H1 (cell line): ENCODE measurements around the gene SLC9A7. TPM values are rescaled to one million over a fixed set of nuclear protein-coding genes. Genes with fewer than 3 reads are reported as not detected.

Source experiments
- CTCF ChIA-PET: fragments of 300-600 bp; sonication (Branson Sonifier 250); formaldehyde crosslinking; loops from one replicate; lab custom pipeline; 2021; ENCODE audit not compliant: partially characterized antibody; lab: Charles Lee
- POLR2A ChIA-PET: fragments of 300-600 bp; sonication (Branson Sonifier 250); formaldehyde crosslinking; loops from one replicate; lab custom pipeline; 2021; ENCODE audit warnings: inconsistent platforms; ENCODE audit not compliant: partially characterized antibody; lab: Charles Lee
- DNase-seq, 2 experiments: peaks; one replicate each; pipeline versions ENCODE4 v3.0.0 to v3.0.0-alpha.2; 2010 to 2022; ENCODE audit warnings: low spot score in 2 of 2, low read depth in 1 of 2, mixed read lengths in 1 of 2
- FAIRE-seq: peaks from 2 replicates; lab custom pipeline; 2011; peaks lifted over from hg19 to GRCh38; lab: Jason Lieb, UNC
- H2AFZ ChIP-seq: 2 replicates; pipeline ENCODE4 v1.8.1; 2012; ENCODE audit warnings: low read length, inconsistent platforms
- H2AK5ac ChIP-seq: 2 replicates; pipeline ENCODE4 v1.6.1; 2013; ENCODE audit warnings: low read depth, low read length
- H2BK120ac ChIP-seq: replicated peaks from 2 replicates; pipeline ENCODE3; 2013; ENCODE audit warnings: low read depth, low read length, inconsistent platforms
- H2BK12ac ChIP-seq: 2 replicates; pipeline ENCODE4 v1.6.1; 2013; ENCODE audit warnings: low read depth, low read length
- H2BK15ac ChIP-seq: 2 replicates; pipeline ENCODE4 v1.6.1; 2013; ENCODE audit warnings: low read length
- H2BK20ac ChIP-seq: 2 replicates; pipeline ENCODE4 v1.6.1; 2013; ENCODE audit warnings: low read length
- H2BK5ac ChIP-seq: 2 replicates; pipeline ENCODE4 v1.6.1; 2013; ENCODE audit warnings: low read depth, low read length
- H3K14ac ChIP-seq: 2 replicates; pipeline ENCODE4 v1.6.1; 2013; ENCODE audit warnings: inconsistent platforms; ENCODE audit not compliant: insufficient read length
- H3K18ac ChIP-seq: 2 replicates; pipeline ENCODE4 v1.6.1; 2013; ENCODE audit warnings: low read length; ENCODE audit errors: extremely low read depth
- H3K23ac ChIP-seq: 2 replicates; pipeline ENCODE4 v1.6.1; 2013; ENCODE audit warnings: inconsistent platforms; ENCODE audit not compliant: insufficient read length
- H3K23me2 ChIP-seq: 2 replicates; pipeline ENCODE4 v1.6.1; 2013; ENCODE audit warnings: low read depth, low read length
- H3K27ac ChIP-seq: 2 replicates; pipeline ENCODE4 v1.6.1; 2011; ENCODE audit warnings: low read depth, low read length, inconsistent platforms
- H3K27me3 ChIP-seq, 4 experiments: replicated peaks in 1 of 4; 1 replicate in 1 of 4; 2 replicates in 3 of 4; pipeline versions ENCODE4 v1.6.1 to v1.8.1; 2011 to 2013; ENCODE audit warnings: low read length in 3 of 4, mild to moderate bottlenecking in 3 of 4, inconsistent platforms in 2 of 4, mixed read lengths in 2 of 4, moderate library complexity in 1 of 4; ENCODE audit not compliant: control insufficient read depth in 3 of 4, insufficient read depth in 3 of 4; ENCODE audit errors: extremely low read depth in 1 of 4
- H3K36me3 ChIP-seq, 4 experiments: 2 replicates each; pipeline versions ENCODE4 v1.6.1 to v1.8.1; 2011 to 2013; ENCODE audit warnings: mild to moderate bottlenecking in 4 of 4, low read length in 3 of 4, moderate library complexity in 2 of 4, control low read depth in 1 of 4, inconsistent platforms in 1 of 4; ENCODE audit not compliant: insufficient read depth in 4 of 4, control insufficient read depth in 2 of 4
- H3K4ac ChIP-seq: replicated peaks from 2 replicates; pipeline ENCODE3; 2013; ENCODE audit warnings: low read length, low read depth, mixed read lengths, inconsistent platforms; ENCODE audit not compliant: insufficient read length
- H3K4me1 ChIP-seq, 4 experiments: replicated peaks in 1 of 4; 1 replicate in 1 of 4; 2 replicates in 3 of 4; pipeline versions ENCODE4 v1.6.1 to v1.8.1; 2011 to 2013; ENCODE audit warnings: low read length in 3 of 4, inconsistent platforms in 2 of 4, mixed read lengths in 1 of 4; ENCODE audit not compliant: insufficient read depth in 4 of 4, control insufficient read depth in 3 of 4
- H3K4me2 ChIP-seq, 2 experiments: 2 replicates each; pipeline versions ENCODE4 v1.6.1 to v1.8.1; 2011 to 2013; ENCODE audit warnings: low read depth in 2 of 2, low read length in 2 of 2, control low read depth in 1 of 2, inconsistent platforms in 1 of 2, mild to moderate bottlenecking in 1 of 2; ENCODE audit not compliant: insufficient read depth in 1 of 2
- H3K4me3 ChIP-seq, 4 experiments: fragments of 200-600, 300-600 bp in 1 of 4; sonication (generic), shearing (Covaris generic), sonication (Bioruptor Twin) in 1 of 4; 2 replicates each; pipeline versions ENCODE4 v1.5.1 to v1.8.1; 2011 to 2016; ENCODE audit warnings: low read length in 4 of 4, low read depth in 3 of 4, control low read depth in 2 of 4, inconsistent platforms in 2 of 4, mild to moderate bottlenecking in 2 of 4, mixed read lengths in 1 of 4, moderate library complexity in 1 of 4; ENCODE audit not compliant: insufficient read depth in 2 of 4; ENCODE audit errors: extremely low read depth in 1 of 4
- H3K56ac ChIP-seq: replicated peaks from 2 replicates; pipeline ENCODE3; 2013; ENCODE audit warnings: low read depth, mild to moderate bottlenecking, mixed read lengths, low read length, inconsistent platforms; ENCODE audit not compliant: insufficient read length
- H3K79me1 ChIP-seq: 2 replicates; pipeline ENCODE4 v1.6.1; 2013; ENCODE audit warnings: low read depth, low read length, control low read depth
- H3K79me2 ChIP-seq, 2 experiments: 2 replicates each; pipeline versions ENCODE4 v1.6.1 to v1.8.1; 2012 to 2013; ENCODE audit warnings: low read length in 2 of 2, mild to moderate bottlenecking in 2 of 2, inconsistent platforms in 1 of 2; ENCODE audit not compliant: insufficient read depth in 2 of 2, control insufficient read depth in 1 of 2
- H3K9ac ChIP-seq, 4 experiments: replicated peaks in 1 of 4; 1 replicate in 1 of 4; 2 replicates in 3 of 4; pipeline versions ENCODE4 v1.6.1 to v1.8.1; 2011 to 2013; ENCODE audit warnings: low read depth in 3 of 4, low read length in 3 of 4, control low read depth in 2 of 4, mild to moderate bottlenecking in 2 of 4, moderate library complexity in 2 of 4, inconsistent platforms in 1 of 4; ENCODE audit errors: extremely low read depth in 1 of 4
- H3K9me3 ChIP-seq, 2 experiments: 2 replicates each; pipeline versions ENCODE4 v1.6.1 to v1.8.1; 2012 to 2013; ENCODE audit warnings: mild to moderate bottlenecking in 2 of 2, moderate library complexity in 2 of 2, control low read depth in 1 of 2, inconsistent platforms in 1 of 2, low read depth in 1 of 2, low read length in 1 of 2, mixed read lengths in 1 of 2; ENCODE audit not compliant: insufficient read depth in 2 of 2
- H4K20me1 ChIP-seq, 2 experiments: replicated peaks in 1 of 2; 2 replicates each; pipeline versions ENCODE3 to v1.8.1; 2011 to 2013; ENCODE audit warnings: inconsistent platforms in 2 of 2, low read length in 2 of 2, mild to moderate bottlenecking in 1 of 2; ENCODE audit not compliant: insufficient read depth in 2 of 2, control insufficient read depth in 1 of 2
- H4K5ac ChIP-seq: 2 replicates; pipeline ENCODE4 v1.6.1; 2013; ENCODE audit warnings: low read length, low read depth, mixed read lengths, inconsistent platforms; ENCODE audit not compliant: insufficient read length
- H4K8ac ChIP-seq: 2 replicates; pipeline ENCODE4 v1.8.0; 2013; ENCODE audit warnings: mild to moderate bottlenecking, moderate library complexity, low read length, inconsistent platforms; ENCODE audit not compliant: insufficient read depth; ENCODE audit errors: extremely low read depth
- H4K91ac ChIP-seq: replicated peaks from 2 replicates; pipeline ENCODE3; 2013; ENCODE audit warnings: low read length, mixed read lengths, inconsistent platforms; ENCODE audit not compliant: insufficient read length
- ASH2L ChIP-seq: fragments of 200-600, 300-600 bp; sonication (generic); IDR thresholded peaks from one replicate; pipeline ENCODE4 v1.7.1; 2017; ENCODE audit warnings: low read length
- CEBPB ChIP-seq: IDR thresholded peaks from 2 replicates; pipeline ENCODE4 v1.6.1; 2012; ENCODE audit warnings: low read depth, low read length
- KDM1A ChIP-seq: fragments of 200-600, 300-600 bp; sonication (generic); IDR thresholded peaks from 2 replicates; pipeline ENCODE4 v1.7.1; 2016; ENCODE audit warnings: mild to moderate bottlenecking, low read length, borderline replicate concordance
- KDM5A ChIP-seq: fragments of 200-600 bp; IDR thresholded peaks from 2 replicates; pipeline ENCODE4 v1.7.1; 2012; ENCODE audit warnings: mild to moderate bottlenecking, low read length, inconsistent platforms, mixed read lengths
- RNF2 ChIP-seq: fragments of 200-900, 300-1000 bp; sonication (generic); IDR thresholded peaks from 2 replicates; pipeline ENCODE4 v1.7.1; 2016; ENCODE audit warnings: borderline replicate concordance, low read depth, mild to moderate bottlenecking, antibody characterized with exemption, low read length; ENCODE audit not compliant: poor library complexity, severe bottlenecking; ENCODE audit errors: missing control alignments
- SP2 ChIP-seq: IDR thresholded peaks from 2 replicates; pipeline ENCODE4 v1.6.1; 2012; ENCODE audit warnings: mild to moderate bottlenecking, low read length, inconsistent platforms
- TBP ChIP-seq: IDR thresholded peaks from 2 replicates; pipeline ENCODE4 v1.6.1; 2011; ENCODE audit warnings: low read depth, low read length, improper control_type of control experiment
- WGBS, 2 experiments: shearing (Covaris generic) in 1 of 2; methylation state at CpG; one replicate each; pipeline versions ENCODE4 v1.1.6 to v1.1.7; 2013 to 2015; ENCODE audit warnings: low lambda C conversion rate in 2 of 2, mixed read lengths in 2 of 2, inconsistent platforms in 1 of 2, low coverage in 1 of 2, missing lambda C conversion rate in 1 of 2; ENCODE audit not compliant: insufficient replicate concordance in 2 of 2, insufficient coverage in 1 of 2, insufficient read length in 1 of 2; ENCODE audit errors: extremely low coverage in 1 of 2, missing lambda C conversion rate in 1 of 2; 5-methylcytosine and 5-hydroxymethylcytosine counted together
- polyA plus RNA-seq, 7 experiments: library from polyadenylated mRNA; depleted of rRNA in 3 of 7; stranded (reverse) in 5 of 7; unstranded in 2 of 7; fragments of >200 nt in 5 of 7; fragments of 200-250 nt in 2 of 7; gene quantifications; 1 replicate in 5 of 7; 2 replicates in 1 of 7; 4 replicates in 1 of 7; pipeline versions ENCODE4 v1.2.1 to v1.2.3, GENCODE V29; 2011 to 2013; ENCODE audit warnings: missing spikeins in 2 of 7, mixed read lengths in 2 of 7
- total RNA-seq: library from RNA; stranded (reverse); fragmentation: NEBNext Ultra II Directional; extraction: Animal tissue kit (Norgen Biotek cat#: 25700); gene quantifications from 2 replicates; pipeline ENCODE4 v1.2.1, GENCODE V29; 2021

The SLC9A7 gene
- total and polyA plus RNA-seq, 2 of the 8 experiments (the other 6 are each of a cell fraction or from before 2014, with no cell fraction given), result 6.7 to 17.2 TPM

DNA sequence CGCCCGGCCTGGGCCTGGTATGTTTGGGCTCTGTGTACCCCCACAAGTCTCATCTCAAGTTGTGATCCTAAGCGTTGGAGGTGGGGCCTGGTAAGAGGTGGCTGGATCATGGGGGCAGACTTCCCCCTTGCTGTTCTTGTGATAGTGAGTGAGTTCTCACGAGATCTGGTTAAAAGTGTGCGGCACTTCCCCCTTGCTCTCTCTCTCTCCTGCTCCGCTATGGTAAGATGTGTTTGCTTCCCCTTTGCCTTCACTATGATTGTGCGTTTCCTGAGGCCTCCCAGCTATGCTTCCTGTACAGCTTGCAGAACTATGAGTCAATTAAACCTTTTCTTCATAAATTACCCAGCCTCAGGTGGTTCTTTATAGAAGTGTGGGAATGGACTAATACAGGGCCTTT lies 132.4 kb downstream of the SLC9A7 start:
- no peak for FAIRE-seq
- CTCF ChIA-PET, result no interaction called here

More for the DNA sequence above, 132.4 kb downstream of the SLC9A7 start:
- H3K4me2 ChIP-seq, result no peak overlapping the region
- peaks cover 0 to 5% (median 2%) of the 10 kb centered on the region in 4 experiments; a peak in 2 of 7 replicates for H3K4me1 ChIP-seq
- H3K9ac ChIP-seq, result no peak overlapping the region
- no peak for DNase-seq
- H4K8ac ChIP-seq, result no peak overlapping the region
- no peak overlapping the region for H3K4me3 ChIP-seq
- TF ChIP-seq SP2, result no peak
- no peak for TF ChIP-seq CEBPB
- no peak for TF ChIP-seq KDM1A
- TF ChIP-seq KDM5A, result no peak
- no peak for TF ChIP-seq ASH2L
- TF ChIP-seq TBP, result no peak
- no peak for TF ChIP-seq RNF2
- no peak overlapping the region for H2BK20ac ChIP-seq
- POLR2A ChIA-PET, result no interaction called here
- no peak overlapping the region for H3K27ac ChIP-seq
- no peak overlapping the region for H2BK5ac ChIP-seq
- H2BK12ac ChIP-seq, result no peak overlapping the region
- H3K56ac ChIP-seq, result no peak overlapping the region
- no peaks in the 10 kb centered on the region for H3K79me1 ChIP-seq
- H3K27me3 ChIP-seq, result no peaks in the 10 kb centered on the region
- H2AK5ac ChIP-seq, result no peak overlapping the region
- no peak overlapping the region for H4K5ac ChIP-seq
- no peak overlapping the region for H2BK15ac ChIP-seq
- H3K36me3 ChIP-seq, result peaks cover 0 to 5% (median 0%) of the 10 kb centered on the region in 4 experiments; a peak in 1 of 8 replicates
- WGBS, 2 experiments, result 90% methylated on average over 5 of the region's 7 CpGs; no CpG with 5 or more reads in 1 of the 2 experiments
- H3K4ac ChIP-seq, result no peak overlapping the region
- H2BK120ac ChIP-seq, result no peak overlapping the region
- H4K91ac ChIP-seq, result no peak overlapping the region
- H3K14ac ChIP-seq, result no peak overlapping the region
- H3K23me2 ChIP-seq, result no peaks in the 10 kb centered on the region
- H3K18ac ChIP-seq, result no peak overlapping the region
- H4K20me1 ChIP-seq, result peaks cover 0 to 1% of the 10 kb centered on the region in 2 experiments
- H3K79me2 ChIP-seq, result no peaks in the 10 kb centered on the region
- no peak overlapping the region for H2AFZ ChIP-seq
- H3K9me3 ChIP-seq, result no peaks in the 10 kb centered on the region
- H3K23ac ChIP-seq, result no peak overlapping the region
